NCI-H1417 (cell line): ENCODE data around the gene ELOF1.

Experiments
- DNase-seq, 3 experiments: peaks; one replicate each; lab custom pipeline; 2025; lab: John Stamatoyannopoulos, UW

The ELOF1 gene

DNA sequence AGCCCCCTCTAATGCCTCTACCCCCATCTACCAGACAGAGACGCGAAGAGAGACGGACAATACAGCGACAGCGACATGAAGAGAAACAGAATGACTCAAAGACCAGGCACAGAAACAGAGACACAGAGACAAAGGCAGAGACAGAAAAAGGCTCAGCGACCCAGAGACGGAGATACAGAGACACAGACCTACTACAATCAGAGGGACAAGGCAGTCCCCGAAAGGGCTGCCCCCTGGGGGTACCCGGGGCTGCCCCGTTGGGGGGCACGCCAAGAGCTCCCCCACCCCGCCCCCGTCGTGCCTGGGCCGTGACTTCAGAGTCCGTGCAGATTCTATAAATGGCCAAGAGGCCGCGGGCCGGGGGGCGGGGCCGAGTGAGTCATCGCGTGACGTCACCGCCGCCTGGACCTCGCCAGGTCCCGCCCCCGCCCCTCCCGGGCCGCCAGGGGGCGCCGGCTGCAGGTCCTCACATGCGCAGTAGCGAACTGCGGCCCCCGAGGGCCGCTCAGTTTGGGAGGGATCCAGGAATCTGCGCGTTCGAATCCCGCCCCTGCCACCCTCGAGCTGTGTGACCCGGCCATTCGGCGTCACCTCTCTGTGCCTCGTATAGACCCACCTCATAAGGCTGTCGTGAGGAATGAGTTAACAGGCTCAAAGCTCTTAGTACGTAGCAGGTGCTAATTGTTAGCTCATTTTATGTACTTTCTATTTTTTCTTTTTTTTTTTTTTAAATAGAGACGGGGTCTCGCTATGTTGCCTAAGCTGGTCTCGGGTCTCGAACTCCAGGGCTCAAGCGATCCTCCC, 23.0 kb downstream of the ELOF1 start:
- DNase-seq, result peak; percentile 72 to 84 (median 73)

DNA sequence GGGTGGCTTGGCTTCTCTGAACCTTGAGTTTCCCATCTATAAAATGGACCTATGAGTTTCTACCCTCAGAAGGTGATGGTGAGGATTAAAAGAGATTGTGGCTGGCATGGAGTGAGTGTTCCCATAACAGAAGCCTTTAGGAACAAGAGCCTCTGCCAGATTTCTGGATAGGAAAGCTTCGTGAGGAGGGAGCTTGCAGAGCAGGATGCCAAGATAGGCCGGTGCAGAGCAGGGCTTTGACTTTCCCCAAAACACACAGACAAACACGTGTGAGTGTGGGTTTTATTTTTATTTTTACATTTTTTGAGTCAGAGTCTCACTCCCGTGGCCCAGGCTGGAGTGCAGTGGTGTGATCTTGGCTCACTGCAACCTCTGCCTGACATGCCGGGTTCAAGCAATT, 24.1 kb downstream of the ELOF1 start:
- DNase-seq, result peak in 1 of 3 experiments; percentile 6

DNA sequence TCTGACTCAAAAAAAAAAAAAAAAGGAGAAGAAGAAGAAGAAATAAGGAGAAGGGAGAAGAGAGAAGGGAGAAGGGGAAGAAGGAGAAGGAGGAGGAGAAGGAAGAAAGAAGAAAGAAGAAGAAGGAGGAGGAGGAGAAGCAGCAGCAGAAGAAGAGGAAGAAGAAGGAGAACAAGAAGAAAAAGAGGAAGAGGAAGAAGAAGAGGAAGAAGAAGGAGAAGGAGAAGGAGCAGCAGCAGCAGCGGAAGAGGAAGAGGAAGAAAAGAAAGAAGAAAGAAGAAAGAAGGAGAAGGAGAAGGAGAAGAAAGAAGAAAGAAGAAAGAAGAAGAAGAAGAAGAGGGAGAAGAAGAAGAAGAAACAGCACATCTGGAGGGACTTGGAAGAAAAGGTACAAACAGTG, 24.5 kb downstream of the ELOF1 start:
- no peak for DNase-seq

DNA sequence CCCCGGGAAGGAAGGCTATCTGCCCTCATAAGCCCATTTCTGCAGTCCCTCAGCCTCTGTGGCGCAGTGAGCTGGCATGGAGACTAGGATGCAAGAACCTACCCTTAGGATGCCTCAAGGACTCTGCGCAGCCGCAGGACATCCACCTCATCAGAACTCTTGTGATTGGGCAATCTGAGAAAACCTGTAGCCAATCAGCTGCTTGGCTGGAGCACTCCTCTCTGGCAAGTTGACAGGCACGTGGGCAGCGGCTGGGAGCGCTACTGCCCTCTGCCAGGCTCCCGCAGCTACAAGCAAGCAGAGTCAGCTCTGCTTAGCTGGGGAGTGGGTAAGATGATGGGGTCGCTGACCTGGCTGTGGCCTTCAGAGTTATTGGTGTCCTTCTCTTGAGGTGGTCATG, 28.6 kb downstream of the ELOF1 start:
- DNase-seq, result peak; percentile 48 to 87 (median 64)

DNA sequence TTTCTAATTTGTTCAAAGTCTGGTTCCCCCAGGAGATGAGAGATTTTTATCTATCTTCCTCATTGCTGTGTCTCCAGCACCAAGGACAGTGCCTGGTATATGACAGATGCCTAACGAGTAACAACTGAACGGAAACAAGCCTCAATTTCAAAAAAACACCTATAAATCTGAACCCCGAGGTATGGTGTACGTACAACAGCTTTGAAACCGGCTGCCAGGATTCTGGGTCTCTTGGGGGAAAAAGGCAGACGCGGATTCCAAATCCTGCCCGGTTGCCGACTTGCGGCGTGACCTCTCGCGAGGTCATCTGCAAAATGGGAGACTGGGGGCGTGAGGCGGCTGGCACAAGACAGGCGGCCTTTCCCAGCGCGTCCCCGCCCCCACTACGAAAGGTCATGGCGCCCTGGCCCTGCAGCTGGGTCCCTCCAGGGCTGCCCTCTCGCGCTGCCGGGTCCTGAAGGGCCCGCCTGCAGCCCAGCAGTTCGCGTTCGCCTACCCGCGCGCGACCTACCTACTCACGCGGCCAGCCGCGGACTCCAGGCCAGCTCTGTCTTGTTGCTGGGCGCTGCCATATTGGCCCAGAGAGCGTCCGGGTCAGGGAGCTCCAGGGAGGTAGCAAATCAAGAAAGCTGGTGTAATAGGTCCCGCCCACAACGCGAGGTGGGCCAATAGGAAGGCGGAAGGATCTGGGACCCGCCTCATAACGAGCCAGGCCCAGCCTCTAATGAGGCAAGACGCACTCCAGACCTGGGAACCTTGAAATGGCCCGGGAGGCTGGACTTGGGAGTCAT, 30.3 kb downstream of the ELOF1 start, which contains the start of gene ECSIT:
Gene ECSIT, minus strand, starts transcription at position 584 of the 791 bp plus-strand sequence. CDS start 9,964 bp downstream, outside the sequence.
- DNase-seq, result peak; percentile 89 to 99 (median 98)

DNA sequence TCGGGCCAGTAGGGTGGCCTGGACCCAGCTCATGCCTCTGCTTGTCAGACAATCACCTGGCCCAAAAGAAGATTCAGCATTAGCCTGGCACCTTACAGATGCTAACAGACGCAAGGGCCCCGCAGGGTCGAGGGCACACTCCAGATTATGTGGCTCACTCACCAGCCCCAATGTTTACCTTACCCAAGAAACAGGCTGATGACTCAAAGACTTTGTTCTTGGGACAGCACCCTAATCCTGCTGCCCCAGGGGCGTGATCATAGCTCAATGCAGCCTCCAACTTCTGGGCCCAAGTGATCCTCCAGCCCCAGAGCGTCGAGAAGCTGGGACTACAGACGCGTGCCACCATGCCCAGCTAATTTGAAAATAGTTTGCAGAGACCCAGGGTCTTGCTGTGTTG, 39.9 kb downstream of the ELOF1 start:
- no peak for DNase-seq

DNA sequence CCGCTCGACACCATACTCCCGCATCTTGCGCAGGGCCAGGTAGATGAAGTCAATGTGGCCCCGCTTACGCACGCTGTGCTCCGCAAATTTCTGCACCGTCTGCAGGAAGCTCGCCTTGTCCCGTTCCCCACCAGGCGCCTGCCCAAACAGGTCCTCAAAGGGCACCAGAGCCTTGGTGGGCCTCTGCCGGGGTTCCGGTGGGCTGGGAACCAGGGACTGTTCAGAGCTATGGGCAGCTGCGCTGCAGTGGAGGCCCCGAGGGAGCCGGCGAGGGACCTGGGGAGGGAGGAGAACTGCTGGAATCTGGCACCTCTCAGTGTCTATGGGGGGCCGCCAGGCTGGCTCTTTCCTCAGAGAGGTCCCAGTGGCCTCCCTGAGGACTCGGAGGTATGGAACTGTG, 45.1 kb downstream of the ELOF1 start:
- DNase-seq, result no peak

DNA sequence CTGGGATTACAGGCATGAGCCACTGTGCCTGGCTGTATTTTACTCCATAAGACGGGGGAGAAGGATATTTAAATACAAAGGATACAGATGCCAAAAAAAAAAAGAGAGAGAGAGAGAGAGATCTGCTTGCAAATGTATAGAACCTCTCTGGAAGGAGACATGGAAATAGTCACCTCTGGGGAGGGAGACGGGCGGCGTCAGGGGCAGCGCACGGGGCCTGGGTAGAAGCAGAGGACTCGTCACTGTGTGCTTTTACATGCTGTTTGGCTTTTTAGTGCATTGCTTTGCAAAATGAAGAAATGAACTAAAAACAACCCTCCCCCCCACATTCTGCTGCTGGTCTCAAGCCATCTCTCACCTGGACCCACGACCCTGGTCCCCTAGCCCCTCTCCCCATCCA, 48.6 kb downstream of the ELOF1 start:
- no peak for DNase-seq

DNA sequence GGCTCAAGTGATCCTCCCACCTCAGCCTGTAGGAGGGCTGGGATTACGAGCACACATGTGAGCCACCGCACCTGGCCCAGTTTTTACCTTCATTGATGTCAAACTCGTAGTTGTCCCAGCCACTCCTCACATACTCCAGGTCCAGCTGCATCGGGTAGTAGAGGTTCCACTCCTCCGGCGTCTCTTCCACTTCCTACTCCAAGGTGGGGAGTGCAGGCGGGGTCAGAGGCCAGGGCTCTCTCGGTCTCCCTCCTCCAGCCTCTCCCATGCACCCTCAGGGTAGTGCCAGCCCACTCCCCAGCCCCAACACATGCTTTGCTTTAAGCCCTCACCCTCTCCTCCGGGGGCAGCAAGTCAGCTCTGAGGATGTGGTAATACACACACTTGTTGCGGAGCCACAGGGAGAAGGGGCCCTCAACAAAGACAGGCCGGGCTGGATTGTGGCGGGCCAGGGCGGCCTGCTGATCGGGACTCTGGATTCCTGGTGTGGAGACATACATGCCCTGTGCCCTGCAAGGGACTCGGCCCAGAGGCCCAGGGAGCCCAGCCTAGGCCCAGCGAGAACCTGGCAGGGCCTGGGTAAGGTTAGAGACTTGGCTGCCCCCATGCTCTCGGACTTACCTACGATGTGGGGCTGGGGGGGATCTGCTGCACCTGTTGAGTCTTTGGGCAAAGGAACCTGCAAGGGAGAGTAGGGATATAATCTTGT, 51.5 kb downstream of the ELOF1 start:
- DNase-seq, result no peak

DNA sequence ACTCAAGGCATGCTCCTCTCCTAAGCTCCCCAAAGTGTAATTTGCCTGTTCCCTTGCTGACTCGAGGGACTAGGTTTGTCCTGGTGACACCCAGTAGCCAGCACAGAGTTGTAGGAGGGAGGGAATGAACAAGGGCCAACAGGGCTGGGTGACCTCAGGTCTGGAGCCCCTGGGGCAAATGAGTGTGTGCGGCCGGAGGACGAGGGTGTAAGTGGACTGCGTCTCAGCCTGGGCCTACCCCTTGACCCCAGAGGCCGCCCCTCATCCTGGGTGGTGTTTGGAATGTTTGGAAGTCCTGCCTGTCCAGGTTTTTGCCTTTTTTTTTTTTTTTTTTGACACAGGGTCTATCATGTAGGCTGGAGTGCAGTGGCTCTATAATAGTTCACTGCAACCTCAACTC, 52.1 kb downstream of the ELOF1 start:
- no peak for DNase-seq

DNA sequence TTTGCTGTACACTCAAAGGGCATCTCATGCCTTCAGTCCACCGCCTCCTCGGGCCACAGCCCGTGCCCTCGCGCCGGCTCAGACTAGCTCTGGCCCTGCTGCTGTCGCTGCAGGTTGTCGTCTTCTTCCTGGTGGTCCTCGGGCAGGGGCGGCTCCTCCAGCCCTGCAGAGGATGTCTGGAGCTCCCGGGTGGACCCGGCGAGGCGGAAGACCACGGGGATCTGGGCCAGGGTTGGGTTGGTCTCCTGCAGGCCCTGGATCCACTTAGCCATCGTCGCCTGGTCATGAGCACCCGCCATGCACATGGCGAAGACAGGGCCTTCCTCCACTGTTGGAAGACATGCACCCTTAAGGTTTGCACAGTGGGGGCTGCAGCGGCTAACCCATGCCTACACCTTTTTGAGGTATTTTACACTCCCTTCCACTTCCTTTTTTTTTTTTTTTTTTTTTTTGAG, 52.9 kb downstream of the ELOF1 start:
- DNase-seq, result no peak

DNA sequence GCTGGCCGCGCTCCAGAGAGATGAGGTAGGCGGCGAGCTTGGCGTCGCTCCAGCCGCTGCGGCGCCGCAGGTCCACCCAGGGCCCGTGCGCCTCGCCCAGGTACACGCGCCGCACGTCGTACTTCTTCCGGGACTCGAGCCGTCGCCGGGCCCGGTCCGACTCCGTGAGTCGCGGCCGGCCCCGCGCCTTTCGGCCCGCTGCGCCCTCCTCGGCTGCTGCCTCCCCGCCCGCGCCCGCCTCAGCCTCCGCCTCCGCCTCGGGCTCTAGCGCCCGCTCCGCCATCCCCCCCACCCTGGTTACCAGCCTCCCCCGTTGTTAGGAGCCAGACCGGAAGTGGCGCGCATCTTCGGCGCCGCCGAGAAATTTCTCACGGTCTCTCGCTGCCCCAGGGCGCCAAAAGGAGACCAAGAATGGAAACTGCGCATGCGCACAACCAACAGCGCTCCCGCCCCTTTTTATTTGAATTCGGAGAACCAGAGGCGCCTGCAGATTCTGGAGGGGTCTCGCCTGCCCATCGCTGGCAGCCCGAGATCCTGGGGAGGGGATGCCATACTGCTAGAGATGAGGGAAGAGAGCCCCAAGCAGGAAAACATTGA, 53.4 kb downstream of the ELOF1 start, which contains the start of gene ZNF653:
Gene ZNF653, minus strand, starts transcription at position 336 of the 597 bp plus-strand sequence. Its CDS starts 53 bp downstream, at position 283.
- DNase-seq, result peak; percentile 93 to 99 (median 97)

DNA sequence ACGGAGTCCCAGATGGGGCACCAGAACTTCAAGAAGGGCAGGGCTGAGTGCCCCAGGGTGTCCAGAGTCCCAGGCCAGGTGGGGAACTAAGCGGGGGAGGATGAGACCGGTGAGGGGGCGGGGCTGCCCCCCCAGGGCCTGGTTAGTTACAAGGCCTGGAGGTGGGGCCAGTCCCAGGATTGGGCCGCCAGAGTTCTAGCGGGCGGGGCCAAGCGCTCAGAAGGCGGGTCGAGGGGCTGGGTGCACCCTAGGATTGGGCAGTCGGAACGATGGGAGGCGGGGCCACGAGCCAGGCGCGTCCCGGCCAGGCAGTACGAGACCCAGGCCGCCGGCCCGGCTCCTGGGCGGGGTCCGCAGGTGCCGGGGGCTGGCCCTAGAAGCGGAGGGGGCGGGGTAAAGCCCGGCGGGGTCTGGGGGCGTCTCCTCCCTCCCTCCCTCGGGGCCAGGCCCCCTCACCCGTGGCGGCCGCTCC, 54.0 kb downstream of the ELOF1 start:
- DNase-seq, result peak; percentile 88 to 97 (median 97)

DNA sequence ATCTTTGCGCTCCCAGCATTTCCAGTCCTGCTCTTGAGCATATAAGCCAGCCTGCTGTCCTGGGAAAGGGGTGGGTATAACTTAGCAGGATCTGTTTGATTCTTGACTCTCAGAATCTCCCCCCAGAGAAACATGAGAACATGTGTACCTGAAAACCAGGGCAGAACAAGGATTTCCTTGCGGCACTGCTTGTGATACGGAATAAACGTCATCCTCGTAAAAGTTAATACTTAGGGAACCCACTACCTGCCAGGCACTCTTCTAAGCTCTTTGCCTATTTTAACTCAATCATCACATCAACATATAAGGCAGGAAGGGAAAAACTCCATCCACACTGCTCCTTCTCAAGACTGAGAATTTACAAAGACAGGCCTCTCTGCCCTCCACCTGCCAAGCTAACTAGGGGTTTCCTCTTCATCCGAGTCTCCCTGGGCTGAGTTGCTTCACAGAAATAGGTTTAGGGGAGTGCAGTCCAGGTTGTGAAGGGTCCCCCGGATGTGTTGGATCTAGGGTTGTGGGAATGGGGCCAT, 54.5 kb downstream of the ELOF1 start:
- no peak for DNase-seq
